Panc1 (cell line): ENCODE measurements around the gene CRKL. TPM values are rescaled to one million over a fixed set of nuclear protein-coding genes. Genes with fewer than 3 reads are reported as not detected.

Experiments used
- ATAC-seq: fragments of 200-7000 bp; cut with Tn5 transposase; 2 replicates; pipeline ENCODE4 v1.9.1; 2020; ENCODE audit warnings: mild to moderate bottlenecking, moderate library complexity
- BruUV-seq: library from RNA; stranded (reverse); fragments of 400-500 nt; replicated peaks from 2 replicates; lab custom pipeline; 2021; lab: Mats Ljungman, UMichigan
- CTCF ChIA-PET: fragments of 300-600 bp; sonication (Branson Sonifier 250); formaldehyde crosslinking; loops from one replicate; lab custom pipeline; 2022; ENCODE audit warnings: antibody characterized with exemption; lab: Charles Lee
- POLR2A ChIA-PET: fragments of 300-600 bp; sonication (Branson Sonifier 250); formaldehyde crosslinking; loops from one replicate; lab custom pipeline; 2022; ENCODE audit warnings: antibody characterized with exemption; lab: Charles Lee
- DNase-seq: peaks from one replicate; pipeline ENCODE4 v3.0.0-alpha.2; 2010; ENCODE audit warnings: low read depth, low spot score
- H3K27ac ChIP-seq: 2 replicates; pipeline ENCODE4 v1.5.1; 2011; ENCODE audit warnings: mild to moderate bottlenecking, low read length, inconsistent platforms
- H3K27me3 ChIP-seq: fragments of 200-500 bp; sonication (Bioruptor generic); 2 replicates; pipeline ENCODE4 v1.6.0; 2014; ENCODE audit warnings: low read length, inconsistent platforms; ENCODE audit not compliant: control insufficient read depth, insufficient read depth
- H3K36me3 ChIP-seq: fragments of 200-500 bp; sonication (Bioruptor generic); 2 replicates; pipeline ENCODE4 v1.5.1; 2014; ENCODE audit warnings: inconsistent platforms, mild to moderate bottlenecking, low read length, moderate library complexity; ENCODE audit not compliant: control insufficient read depth, insufficient read depth
- H3K4me1 ChIP-seq: 2 replicates; pipeline ENCODE4 v1.5.1; 2011; ENCODE audit warnings: inconsistent platforms, mild to moderate bottlenecking, low read length, moderate library complexity; ENCODE audit not compliant: control insufficient read depth, insufficient read depth
- H3K4me3 ChIP-seq, 2 experiments: 2 replicates each; pipeline ENCODE4 v1.5.1; 2011 to 2012; ENCODE audit warnings: low read depth in 2 of 2, low read length in 2 of 2, mild to moderate bottlenecking in 2 of 2, inconsistent platforms in 1 of 2, moderate library complexity in 1 of 2
- H3K9me3 ChIP-seq: fragments of 200-500 bp; sonication (Bioruptor generic); 2 replicates; pipeline ENCODE4 v1.5.1; 2014; ENCODE audit warnings: low read depth, mild to moderate bottlenecking, inconsistent platforms, low read length, moderate library complexity; ENCODE audit not compliant: control insufficient read depth, insufficient read depth
- CTCF ChIP-seq: fragments of 450-650 bp; IDR thresholded peaks from 2 replicates; pipeline ENCODE4 v1.5.1; 2017; ENCODE audit warnings: mild to moderate bottlenecking
- POLR2AphosphoS5 ChIP-seq: IDR thresholded peaks from 2 replicates; pipeline ENCODE4 v1.6.1; 2012; ENCODE audit warnings: mild to moderate bottlenecking, low read depth, low read length, moderate library complexity
- REST ChIP-seq, 2 experiments: IDR thresholded peaks; 2 replicates each; pipeline ENCODE4 v1.6.1; 2011 to 2012; ENCODE audit warnings: low read depth in 2 of 2, control low read depth in 1 of 2, low read length in 1 of 2, mild to moderate bottlenecking in 1 of 2, moderate library complexity in 1 of 2; ENCODE audit not compliant: insufficient read depth in 1 of 2
- SIN3A ChIP-seq: IDR thresholded peaks from 2 replicates; pipeline ENCODE4 v1.6.1; 2012; ENCODE audit warnings: low read depth, mild to moderate bottlenecking, low read length, moderate library complexity, borderline replicate concordance; ENCODE audit not compliant: insufficient read depth
- TCF7L2 ChIP-seq: IDR thresholded peaks from 2 replicates; pipeline ENCODE4 v1.6.1; 2011; ENCODE audit warnings: mild to moderate bottlenecking, low read depth, low read length, inconsistent platforms
- in situ Hi-C: cut with HindIII; loops from 2 replicates; pipeline ENCODE4 v1.10.0; 2016; ENCODE audit warnings: low sequenced_read_pairs, low pct_unique_long_range_greater_than_20kb
- intact Hi-C: fragments of 100-400 bp; cut with micrococcal nuclease; formaldehyde crosslinking; loops from one replicate; pipeline ENCODE4 v1.10.0; 2022; ENCODE audit not compliant: unreplicated experiment
- total RNA-seq: library from RNA; stranded (reverse); gene quantifications from one replicate; pipeline ENCODE4 v1.2.1, GENCODE V29; 2021; ENCODE audit not compliant: unreplicated experiment

Gene CRKL
- total RNA-seq, 1 experiment from 2014 or later, result 59.4 TPM

GRCh38 chr22:20944042-20944441 is 26.8 kb downstream of the CRKL start:
- no peak overlapping the region for H3K4me3 ChIP-seq
- no peaks in the 10 kb centered on the region; the same call in 1 of the 2 replicates for H3K36me3 ChIP-seq
- DNase-seq, result no peak
- peaks cover 19% of the 10 kb centered on the region for H3K4me1 ChIP-seq
- no peak overlapping the region for H3K27ac ChIP-seq
- in situ Hi-C loops (no loop called here), intact Hi-C loops (loop anchor here (10.0 kb wide), 1 partner anchor 59 kb away; no protein-coding TSS in a partner anchor)
- ATAC-seq, result no peak
- no TSS peak for BruUV-seq
- POLR2A ChIA-PET, result interaction anchor here (0.6 kb wide), 1 partner anchor 26 kb away, joined by 5 read pairs; no protein-coding TSS in a partner anchor
- TF ChIP-seq REST (IDR thresholded peaks at IDR 0.05; ENCODE audit: insufficient read depth in 1 of 2, low read depth in 2 of 2, low read length in 1 of 2) (no peak), TCF7L2 (no peak), CTCF (no peak), SIN3A (no peak), POLR2AphosphoS5 (no peak)
- H3K9me3 ChIP-seq, result no peaks in the 10 kb centered on the region
- CTCF ChIA-PET, result interaction anchor here (0.6 kb wide), 2 partner anchors 41 to 158 kb away, joined by 3 read pairs; no protein-coding TSS in a partner anchor
- H3K27me3 ChIP-seq, result no peaks in the 10 kb centered on the region

- no peaks in the 10 kb centered on the region for H3K27me3 ChIP-seq
- H3K4me1 ChIP-seq, result peaks cover 19% of the 10 kb centered on the region
- no peak for TF ChIP-seq POLR2AphosphoS5
- no peak for TF ChIP-seq REST (IDR thresholded peaks at IDR 0.05; ENCODE audit: insufficient read depth in 1 of 2, low read depth in 2 of 2, low read length in 1 of 2)
- TF ChIP-seq CTCF, result no peak
- TF ChIP-seq SIN3A, result no peak
- no peak for TF ChIP-seq TCF7L2
- no peak overlapping the region for H3K4me3 ChIP-seq
- no peak for DNase-seq
- ATAC-seq, result no peak
- in situ Hi-C loops (no loop called here), intact Hi-C loops (loop anchor here (10.0 kb wide), 1 partner anchor 61 kb away; no protein-coding TSS in a partner anchor)
- no peaks in the 10 kb centered on the region; the same call in 1 of the 2 replicates for H3K36me3 ChIP-seq
- no peaks in the 10 kb centered on the region for H3K9me3 ChIP-seq
- no TSS peak for BruUV-seq
- CTCF ChIA-PET, result no interaction called here
- 0 out of 2 replicates have a peak overlapping the region, but pooled peaks have one; percentile 29 for H3K27ac ChIP-seq
- POLR2A ChIA-PET, result no interaction called here
Observed at GRCh38 chr22:20945578-20945934, 28.3 kb downstream of the CRKL start.
